Posterior cingulate gyrus (tissue), 11 donors: ENCODE data around the gene MCCC2.
"Not testable (repeated sequence)": the region's sequence is repeated elsewhere in the genome, so short reads cannot be mapped to it uniquely, and the experiment has no call there.

Experiments used
- DNase-seq, 10 donors: peaks; one replicate each; pipeline versions ENCODE4 v3.0.0 to v3.0.0-alpha.2; 2020 to 2021; ENCODE audit warnings: mixed read lengths in 3 of 10
- intact Hi-C: fragments of 100-400 bp; cut with DNase I; formaldehyde crosslinking; loops from one replicate; pipeline ENCODE4 v1.15.1; 2023

Gene MCCC2

GRCh38 chr5:71596169-71596568, 9.0 kb downstream of the MCCC2 start:
- intact Hi-C loops, result no loop called here
- DNase-seq, result no peak

DNA sequence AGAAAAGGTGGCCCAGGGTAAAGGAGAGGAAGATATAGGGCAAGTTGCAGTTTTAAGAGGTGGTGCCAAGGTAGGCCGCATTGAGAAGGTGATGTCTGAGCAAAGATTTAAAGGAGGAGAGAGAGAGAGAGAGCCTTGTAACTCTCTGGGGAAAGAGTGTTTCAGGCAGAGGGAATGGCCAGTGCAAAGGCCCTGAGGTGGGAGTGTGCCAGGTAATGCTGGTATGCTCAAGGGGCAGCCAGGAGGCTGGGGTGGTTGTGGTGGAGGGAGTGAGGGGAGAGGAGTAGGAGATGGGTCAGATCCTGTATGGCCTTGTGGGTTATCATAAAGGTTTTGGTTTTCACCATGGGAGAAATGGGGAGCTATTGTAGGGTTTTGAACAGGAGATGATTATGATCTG, 9.9 kb downstream of the MCCC2 start:
- intact Hi-C loops, result no loop called here
- no peak for DNase-seq

- intact Hi-C loops, result no loop called here
- no peak for DNase-seq
Observed at GRCh38 chr5:71600783-71601182, 13.6 kb downstream of the MCCC2 start.

DNA sequence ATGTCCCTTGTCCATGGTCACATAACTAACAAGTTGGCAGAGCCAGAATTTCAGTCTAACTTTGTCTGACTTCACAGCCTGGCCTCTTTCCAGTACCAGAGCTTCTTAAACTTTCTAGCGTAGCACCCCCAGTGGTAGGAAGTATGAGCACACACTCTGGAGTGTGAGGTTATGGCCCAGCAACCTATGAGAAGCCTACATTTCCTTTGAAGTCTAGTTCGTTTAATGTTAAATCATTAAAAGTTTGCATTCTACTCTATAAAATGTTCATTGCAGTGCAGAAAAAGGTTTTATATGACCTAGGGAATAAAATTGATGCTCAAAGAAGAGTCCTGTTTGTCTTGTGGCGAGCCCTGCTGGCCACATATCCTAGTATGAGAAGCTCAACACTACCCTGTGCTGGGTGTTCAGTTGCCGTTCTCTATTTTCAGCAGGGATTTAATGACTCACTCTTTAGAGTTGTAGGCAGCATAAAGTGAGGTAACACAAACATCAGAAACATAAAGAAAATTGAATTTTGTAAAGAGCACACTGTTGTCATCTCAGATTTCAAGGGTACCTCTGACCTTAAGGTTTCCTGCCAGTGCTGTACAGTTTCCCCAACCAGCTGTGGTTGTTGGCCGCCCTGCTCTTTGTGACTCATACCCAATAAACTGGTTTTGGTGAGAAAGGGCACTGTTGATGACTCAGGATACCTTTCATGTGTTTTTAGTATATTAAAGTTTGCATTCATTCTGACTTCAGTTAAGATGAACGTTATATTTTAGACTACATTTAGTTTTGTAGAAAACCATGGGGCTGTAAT, 14.3 kb downstream of the MCCC2 start:
- DNase-seq, result peak in 3 of 10 donors; percentile 21 to 52 (median 30)

DNA sequence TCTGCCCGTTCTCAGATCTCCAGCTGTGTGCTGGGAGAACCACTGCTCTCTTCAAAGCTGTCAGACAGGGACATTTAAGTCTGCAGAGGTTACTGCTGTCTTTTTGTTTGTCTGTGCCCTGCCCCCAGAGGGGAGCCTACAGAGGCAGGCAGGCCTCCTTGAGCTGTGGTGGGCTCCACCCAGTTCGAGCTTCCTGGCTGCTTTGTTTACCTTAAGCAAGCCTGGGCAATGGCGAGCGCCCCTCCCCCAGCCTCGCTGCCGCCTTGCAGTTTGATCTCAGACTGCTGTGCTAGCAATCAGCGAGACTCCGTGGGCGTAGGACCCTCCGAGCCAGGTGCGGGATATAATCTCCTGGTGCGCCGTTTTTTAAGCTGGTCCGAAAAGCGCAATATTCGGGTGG, 22.8 kb downstream of the MCCC2 start:
- intact Hi-C loops, result not testable (repeated sequence)
- peak in 1 of 10 donors; percentile 22 for DNase-seq

More for the DNA sequence above, 14.3 kb downstream of the MCCC2 start:
- intact Hi-C loops, result no loop called here

- intact Hi-C loops, result no loop called here
Observed at GRCh38 chr5:71615809-71616208, 28.7 kb downstream of the MCCC2 start.

DNA sequence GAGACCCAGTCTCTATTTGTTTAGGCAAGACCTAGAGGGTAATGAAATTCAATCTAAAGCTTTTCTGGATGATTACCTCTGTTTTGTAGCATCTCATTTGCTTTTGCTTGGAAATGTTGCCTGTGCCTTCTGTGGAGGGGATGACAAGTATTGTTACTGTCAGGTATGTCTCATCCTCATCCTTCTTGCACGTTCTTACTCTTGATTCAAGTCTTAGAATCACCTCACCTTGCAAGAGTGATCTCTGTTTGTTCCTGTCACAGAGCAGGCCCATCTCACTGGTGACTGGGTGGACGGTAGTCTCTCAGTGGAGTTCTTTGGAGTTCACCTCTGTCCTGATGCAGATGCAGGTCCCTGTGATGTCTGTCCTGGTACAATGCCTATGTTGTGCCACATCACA, 33.5 kb downstream of the MCCC2 start:
- intact Hi-C loops, result no loop called here
- DNase-seq, result no peak

More at GRCh38 chr5:71615809-71616208, 28.7 kb downstream of the MCCC2 start:
- DNase-seq, result no peak

DNA sequence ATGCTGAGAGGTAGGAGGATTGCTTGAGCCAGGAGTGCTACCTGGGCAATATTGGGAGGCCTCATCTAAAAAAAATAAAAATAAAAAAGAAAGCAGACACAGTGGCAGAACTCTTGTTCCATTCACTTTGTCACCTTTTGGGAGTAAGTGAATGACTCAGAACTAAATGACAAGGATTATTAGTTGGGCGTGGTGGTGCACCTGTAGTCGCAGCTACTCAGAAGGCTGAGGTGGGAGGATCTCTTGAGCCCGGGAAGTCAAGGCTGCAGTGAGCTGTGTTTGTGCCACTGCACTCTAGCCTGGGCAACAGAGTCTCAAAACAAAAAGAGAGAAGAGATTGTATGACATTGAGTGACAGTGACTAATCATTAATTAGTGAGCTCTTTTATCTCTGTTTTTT, 34.1 kb downstream of the MCCC2 start:
- intact Hi-C loops, result no loop called here
- DNase-seq, result no peak

GRCh38 chr5:71621741-71622140, 34.6 kb downstream of the MCCC2 start:
- intact Hi-C loops, result no loop called here

GRCh38 chr5:71623221-71623794, 36.2 kb downstream of the MCCC2 start:
- intact Hi-C loops, result no loop called here
- peak in 2 of 10 donors; percentile 8 to 12 for DNase-seq

More at GRCh38 chr5:71621741-71622140, 34.6 kb downstream of the MCCC2 start:
- no peak for DNase-seq

- intact Hi-C loops, result no loop called here
- no peak for DNase-seq
Observed at GRCh38 chr5:71629950-71630349, 42.8 kb downstream of the MCCC2 start.

DNA sequence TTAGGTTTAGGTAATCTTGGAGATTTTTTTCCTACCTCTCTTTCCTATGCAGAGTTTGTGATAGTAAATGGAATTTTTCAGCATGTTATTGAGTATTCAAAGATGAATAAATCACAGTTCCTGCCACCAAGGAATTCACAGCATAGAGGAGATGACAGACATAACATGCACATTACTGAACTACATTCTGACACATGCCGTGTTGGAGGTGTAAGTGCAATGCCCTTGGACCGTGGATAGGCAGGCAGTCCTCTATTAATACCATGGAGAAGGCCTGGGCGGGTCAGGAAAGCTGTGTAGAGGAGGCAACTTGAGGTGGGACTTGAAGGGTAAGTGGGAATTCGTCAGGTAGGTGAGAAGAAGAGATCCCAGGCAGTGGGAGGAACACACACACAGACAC, 43.9 kb downstream of the MCCC2 start:
- DNase-seq, result no peak
- intact Hi-C loops, result no loop called here

DNA sequence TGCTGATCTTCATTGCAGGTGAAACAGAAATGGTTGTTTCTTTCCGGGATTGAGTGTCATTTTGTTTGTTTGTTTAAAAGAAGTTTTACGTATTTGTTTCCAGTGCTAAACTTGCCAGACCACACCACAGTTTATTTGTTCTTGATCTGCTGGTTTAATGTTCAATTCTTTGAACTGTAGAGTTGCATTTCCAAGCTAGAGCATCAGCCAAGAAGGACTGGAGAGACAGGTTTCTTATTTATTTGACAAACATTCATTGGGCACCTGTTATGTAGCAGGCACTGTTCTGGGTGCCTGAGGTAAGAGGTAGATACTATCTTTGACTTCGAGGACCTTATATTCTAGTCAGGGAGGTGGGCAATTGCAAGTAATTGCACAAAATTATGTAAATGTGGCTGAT, 45.0 kb downstream of the MCCC2 start:
- intact Hi-C loops, result no loop called here
- no peak for DNase-seq

DNA sequence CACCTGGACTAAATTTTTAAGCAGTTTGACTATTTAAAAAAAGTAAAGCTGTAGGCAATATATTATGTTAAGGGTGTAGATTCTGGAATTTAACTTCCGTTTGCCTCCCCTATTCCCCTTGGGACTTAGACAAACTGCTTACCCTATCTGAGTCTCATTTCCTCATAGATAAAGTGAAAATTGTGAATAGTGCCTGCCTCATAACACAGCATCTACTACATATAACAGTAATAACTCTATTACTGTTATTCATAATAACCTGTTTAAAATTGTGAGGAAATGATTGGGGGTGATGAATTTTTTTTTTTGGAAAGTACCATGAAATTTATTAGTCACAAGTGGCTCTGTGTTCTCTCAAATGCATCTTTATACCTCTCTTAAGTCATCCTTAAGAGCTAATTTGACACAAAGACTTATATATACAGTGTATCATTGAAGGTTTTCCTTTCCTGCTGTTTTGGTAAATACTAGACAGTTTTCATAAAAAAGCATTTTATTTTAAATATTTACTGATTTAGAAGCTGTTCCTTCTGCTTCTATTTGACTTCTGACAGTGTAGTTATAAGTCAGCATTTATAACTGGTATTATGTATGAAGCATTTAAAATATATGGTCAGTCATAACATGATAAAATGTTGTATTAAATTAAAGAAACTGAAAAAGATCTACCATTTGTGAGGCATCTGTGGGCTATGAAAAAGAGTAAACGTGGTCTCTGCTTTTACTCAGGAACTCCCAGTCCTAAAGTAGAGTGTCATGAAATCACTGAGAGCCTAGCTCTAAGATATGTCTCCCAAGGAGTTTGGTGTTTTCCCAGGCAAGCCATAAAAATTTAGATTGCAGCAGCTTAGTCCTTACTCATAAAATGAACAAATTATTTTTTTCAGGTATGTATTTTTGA, 46.4 kb downstream of the MCCC2 start:
- intact Hi-C loops, result no loop called here

DNA sequence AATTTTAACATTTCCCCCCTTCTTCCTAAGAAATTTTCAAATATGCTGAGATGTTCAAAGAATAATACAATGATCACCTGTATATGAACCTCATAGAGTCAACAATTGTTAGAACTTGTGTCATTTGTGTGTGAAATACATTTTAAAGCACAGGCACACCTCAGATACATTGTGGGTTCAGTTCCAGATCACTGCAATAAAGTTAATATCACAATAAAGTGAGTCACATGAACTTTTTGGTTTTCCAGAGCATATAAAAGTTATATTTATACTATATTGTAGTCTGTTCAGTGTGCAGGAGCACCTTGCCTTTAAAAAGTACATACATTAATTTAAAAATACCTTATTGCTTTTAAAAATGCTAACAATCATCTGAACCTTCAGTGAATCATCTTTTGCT, 50.0 kb downstream of the MCCC2 start:
- intact Hi-C loops, result no loop called here
- DNase-seq, result no peak

More for the DNA sequence above, 46.4 kb downstream of the MCCC2 start:
- no peak for DNase-seq

DNA sequence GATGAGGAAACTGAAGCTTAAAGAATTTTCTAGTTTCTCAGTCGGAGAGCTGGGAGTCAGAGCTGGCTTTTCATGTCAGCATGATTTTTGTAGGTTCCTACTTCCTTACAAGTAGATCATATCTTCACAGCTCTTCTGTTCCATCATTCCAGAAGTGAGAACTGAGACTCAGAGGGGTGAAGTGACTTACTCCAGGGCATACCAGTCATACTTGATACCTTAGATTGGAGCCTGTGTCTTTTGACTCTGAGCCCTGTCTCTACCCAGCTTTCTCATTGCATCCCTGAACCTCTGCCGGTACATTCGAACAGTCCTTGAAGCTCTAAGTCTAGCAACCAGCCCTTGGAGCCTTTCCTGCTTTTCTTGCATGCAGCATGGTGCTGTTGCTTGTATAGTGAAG, 53.3 kb downstream of the MCCC2 start:
- no peak for DNase-seq
- intact Hi-C loops, result no loop called here

DNA sequence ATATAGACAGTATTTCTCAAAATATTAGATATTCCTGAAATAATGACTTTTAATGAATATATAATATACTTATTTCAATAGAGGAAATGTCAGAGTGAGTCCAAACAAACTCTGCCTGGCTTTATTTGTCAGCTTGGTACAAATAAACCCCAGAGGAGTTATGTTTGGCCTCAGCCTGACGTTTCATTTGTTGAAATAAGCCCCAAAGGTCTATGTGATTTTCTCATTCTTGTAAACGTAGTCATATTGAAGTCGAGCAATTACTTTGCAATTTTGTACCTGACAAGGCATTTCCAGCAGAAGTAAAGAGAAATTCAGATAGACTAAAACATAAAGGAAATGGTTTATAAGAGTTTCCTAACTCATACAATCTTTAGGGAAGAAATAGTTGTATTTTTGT, 57.9 kb downstream of the MCCC2 start:
- intact Hi-C loops, result no loop called here

GRCh38 chr5:71650940-71651339, 63.8 kb downstream of the MCCC2 start:
- DNase-seq, intact Hi-C loops: not testable (repeated sequence)

More for the DNA sequence above, 57.9 kb downstream of the MCCC2 start:
- no peak for DNase-seq

DNA sequence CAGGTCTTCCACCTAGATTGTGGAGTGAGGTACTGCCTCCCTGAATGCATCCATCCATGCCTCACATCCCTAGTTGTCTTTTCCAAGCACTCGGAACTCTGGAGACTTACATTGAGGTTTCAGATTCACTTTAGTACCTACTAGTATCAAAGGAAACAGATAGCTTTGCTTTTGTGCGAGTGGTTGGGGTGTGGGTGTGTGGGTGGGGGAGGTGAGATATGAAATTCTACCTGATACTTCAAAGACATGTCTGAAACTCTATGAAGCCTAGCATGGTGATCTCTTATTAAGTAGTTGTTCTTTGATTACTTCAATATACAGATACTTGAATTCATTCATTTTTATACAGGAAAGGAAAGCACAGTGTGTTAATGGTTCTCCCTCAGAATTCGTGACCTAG, 64.4 kb downstream of the MCCC2 start:
- intact Hi-C loops, result no loop called here
- no peak for DNase-seq

GRCh38 chr5:71652349-71652748, 65.2 kb downstream of the MCCC2 start:
- DNase-seq, result no peak
- intact Hi-C loops, result no loop called here
